ENCODE results near the gene PMP22.

The PMP22 gene

GRCh38 chr17:15238676-15239422, 26.3 kb downstream of the PMP22 start:
- TF ChIP-seq REST (IDR thresholded peaks at IDR 0.05; ENCODE audit: insufficient read depth in 1 of 2, low read depth in 2 of 2, low read length in 2 of 2): no peak
- TF ChIP-seq TAF1 (IDR thresholded peaks at IDR 0.05; ENCODE audit: borderline replicate concordance, insufficient read depth, low read length): no peak
- TF ChIP-seq POLR2AphosphoS5 (IDR thresholded peaks at IDR 0.05; ENCODE audit: low read depth, low read length): no peak
- TF ChIP-seq FOXP2 (optimal IDR thresholded peaks at IDR 0.05; ENCODE audit: borderline replicate concordance, extremely low read depth, extremely low read length, insufficient read depth): no peak
- no peak for TF ChIP-seq SIN3A (IDR thresholded peaks at IDR 0.05; ENCODE audit: borderline replicate concordance, insufficient read depth, low read length)

- TF ChIP-seq REST (IDR thresholded peaks at IDR 0.05; ENCODE audit: insufficient read depth in 1 of 2, low read depth in 2 of 2, low read length in 2 of 2): no peak
- no peak for TF ChIP-seq POLR2AphosphoS5 (IDR thresholded peaks at IDR 0.05; ENCODE audit: low read depth, low read length)
- no peak for TF ChIP-seq FOXP2 (optimal IDR thresholded peaks at IDR 0.05; ENCODE audit: borderline replicate concordance, extremely low read depth, extremely low read length, insufficient read depth)
- no peak for TF ChIP-seq TAF1 (IDR thresholded peaks at IDR 0.05; ENCODE audit: borderline replicate concordance, insufficient read depth, low read length)
- TF ChIP-seq SIN3A (IDR thresholded peaks at IDR 0.05; ENCODE audit: borderline replicate concordance, insufficient read depth, low read length): no peak
Observed at GRCh38 chr17:15238057-15238456, 27.1 kb downstream of the PMP22 start.

- TF ChIP-seq SIN3A (IDR thresholded peaks at IDR 0.05; ENCODE audit: borderline replicate concordance, insufficient read depth, low read length) (no peak), TAF1 (IDR thresholded peaks at IDR 0.05; ENCODE audit: borderline replicate concordance, insufficient read depth, low read length) (no peak), POLR2AphosphoS5 (IDR thresholded peaks at IDR 0.05; ENCODE audit: low read depth, low read length) (no peak), FOXP2 (optimal IDR thresholded peaks at IDR 0.05; ENCODE audit: borderline replicate concordance, extremely low read depth, extremely low read length, insufficient read depth) (no peak), REST (IDR thresholded peaks at IDR 0.05; ENCODE audit: insufficient read depth in 1 of 2, low read depth in 2 of 2, low read length in 2 of 2) (no peak)
Observed at GRCh38 chr17:15237106-15237425, 28.1 kb downstream of the PMP22 start.

GRCh38 chr17:15236281-15237105, 28.6 kb downstream of the PMP22 start:
- TF ChIP-seq FOXP2 (optimal IDR thresholded peaks at IDR 0.05; ENCODE audit: borderline replicate concordance, extremely low read depth, extremely low read length, insufficient read depth): no peak
- TF ChIP-seq TAF1 (IDR thresholded peaks at IDR 0.05; ENCODE audit: borderline replicate concordance, insufficient read depth, low read length): no peak
- TF ChIP-seq SIN3A (IDR thresholded peaks at IDR 0.05; ENCODE audit: borderline replicate concordance, insufficient read depth, low read length): no peak
- no peak for TF ChIP-seq POLR2AphosphoS5 (IDR thresholded peaks at IDR 0.05; ENCODE audit: low read depth, low read length)
- TF ChIP-seq REST (IDR thresholded peaks at IDR 0.05; ENCODE audit: insufficient read depth in 1 of 2, low read depth in 2 of 2, low read length in 2 of 2): no peak

All from PFSK-1 (cell line).